Common myeloid progenitor, CD34-positive (primary cell): ENCODE measurements around the gene C1orf50.

Experiments used
- CTCF ChIA-PET: fragments of 350-600 bp; sonication (Branson Sonifier 250); formaldehyde crosslinking; loops from one replicate; lab custom pipeline; 2021; ENCODE audit warnings: antibody characterized with exemption; lab: Charles Lee
- POLR2A ChIA-PET: fragments of 350-600 bp; sonication (Branson Sonifier 250); formaldehyde crosslinking; loops from one replicate; lab custom pipeline; 2021; ENCODE audit warnings: antibody characterized with exemption; lab: Charles Lee
- DNase-seq, 3 donors: peaks; one replicate each; pipeline versions ENCODE4 v3.0.0 to v3.0.0-alpha.2; 2013
- H3K27ac ChIP-seq, 2 experiments: 1 replicate in 1 of 2; 2 replicates in 1 of 2; pipeline ENCODE4 v1.7.0; 2013; ENCODE audit warnings: inconsistent platforms in 2 of 2, low read length in 2 of 2, mild to moderate bottlenecking in 2 of 2, low read depth in 1 of 2, moderate library complexity in 1 of 2; ENCODE audit not compliant: severe bottlenecking in 2 of 2, insufficient read depth in 1 of 2, poor library complexity in 1 of 2
- H3K27me3 ChIP-seq, 5 experiments: replicated peaks in 2 of 5; 1 replicate in 3 of 5; 2 replicates in 2 of 5; pipeline versions ENCODE4 v1.6.1 to v1.7.0; 2013; ENCODE audit warnings: low read length in 4 of 5, mild to moderate bottlenecking in 2 of 5, moderate library complexity in 2 of 5, inconsistent platforms in 1 of 5; ENCODE audit not compliant: insufficient read depth in 5 of 5, control insufficient read depth in 4 of 5
- H3K36me3 ChIP-seq, 4 experiments: 1 replicate in 2 of 4; 2 replicates in 2 of 4; pipeline versions ENCODE4 v1.6.1 to v1.7.0; 2013; ENCODE audit warnings: low read length in 3 of 4, control low read depth in 1 of 4, mild to moderate bottlenecking in 1 of 4; ENCODE audit not compliant: control insufficient read depth in 4 of 4, insufficient read depth in 4 of 4
- H3K4me1 ChIP-seq, 4 experiments: 1 replicate in 3 of 4; 2 replicates in 1 of 4; pipeline versions ENCODE4 v1.6.1 to v1.7.1; 2013; ENCODE audit warnings: low read length in 3 of 4, mild to moderate bottlenecking in 3 of 4, control low read depth in 1 of 4, inconsistent platforms in 1 of 4, moderate library complexity in 1 of 4; ENCODE audit not compliant: control insufficient read depth in 4 of 4, insufficient read depth in 4 of 4; ENCODE audit errors: control extremely low read depth in 1 of 4
- H3K4me3 ChIP-seq, 7 experiments: 1 replicate in 4 of 7; 2 replicates in 3 of 7; pipeline versions ENCODE4 v1.5.1 to v1.7.0; 2013; ENCODE audit warnings: mild to moderate bottlenecking in 7 of 7, low read length in 6 of 7, moderate library complexity in 6 of 7, inconsistent platforms in 2 of 7, low read depth in 2 of 7, control low read depth in 1 of 7; ENCODE audit not compliant: insufficient read depth in 4 of 7, control insufficient read depth in 1 of 7; ENCODE audit errors: extremely low read depth in 1 of 7
- H3K9me3 ChIP-seq, 5 experiments: 1 replicate in 4 of 5; 2 replicates in 1 of 5; pipeline versions ENCODE4 v1.6.1 to v1.7.1; 2013; ENCODE audit warnings: low read length in 4 of 5, mild to moderate bottlenecking in 2 of 5, inconsistent platforms in 1 of 5, low read depth in 1 of 5, moderate library complexity in 1 of 5; ENCODE audit not compliant: control insufficient read depth in 4 of 5, insufficient read depth in 2 of 5; ENCODE audit errors: control extremely low read depth in 1 of 5
- WGBS: methylation state at CpG from one replicate; pipeline ENCODE4 v1.1.5; 2013; ENCODE audit not compliant: insufficient coverage; 5-methylcytosine and 5-hydroxymethylcytosine counted together

The C1orf50 gene

GRCh38 chr1:42744148-42744413 lies 23.0 kb upstream of the C1orf50 start:
- ChIA-PET CTCF (interaction anchor here (5.6 kb wide), 1 partner anchor 14 kb away, joined by 26 read pairs; no protein-coding TSS in a partner anchor), POLR2A (no interaction called here)

GRCh38 chr1:42745851-42746250 lies 21.2 kb upstream of the C1orf50 start:
- DNase-seq = no peak
- Histone ChIP-seq H3K9me3 (no peaks in the 10 kb centered on the region), H3K27ac (no peak overlapping the region), H3K4me1 (peaks cover 0 to 7% (median 0%) of the 10 kb centered on the region in 4 experiments), H3K36me3 (peaks cover 8 to 50% (median 31%) of the 10 kb centered on the region in 4 experiments), H3K27me3 (no peaks in the 10 kb centered on the region), H3K4me3 (no peak overlapping the region)
- WGBS = 95% methylated on average over 8 of the region's 8 CpGs
- POLR2A ChIA-PET = interaction anchor here (1.1 kb wide), 1 partner anchor 102 kb away, joined by 3 read pairs; no protein-coding TSS in a partner anchor
- CTCF ChIA-PET = interaction anchor here (0.9 to 5.6 kb wide), 10 partner anchors 12 to 404 kb away, joined by 3 to 26 read pairs (median 4); partner anchors contain the start of gene YBX1

More at GRCh38 chr1:42744148-42744413, 23.0 kb upstream of the C1orf50 start:
- H3K4me1 ChIP-seq = peaks cover 0 to 4% (median 1%) of the 10 kb centered on the region in 4 experiments
- H3K9me3 ChIP-seq = no peaks in the 10 kb centered on the region
- no peak overlapping the region for H3K27ac ChIP-seq
- peaks cover 3 to 37% (median 23%) of the 10 kb centered on the region in 4 experiments for H3K36me3 ChIP-seq
- no peak overlapping the region for H3K4me3 ChIP-seq
- 92% methylated on average over 6 of the region's 9 CpGs for WGBS
- DNase-seq = no peak
- no peaks in the 10 kb centered on the region for H3K27me3 ChIP-seq

- H3K4me3 ChIP-seq = no peak overlapping the region
- 96% methylated on average over 11 of the region's 12 CpGs for WGBS
- H3K27ac ChIP-seq = no peak overlapping the region
- ChIA-PET POLR2A (interaction anchor here (0.6 kb wide), 1 partner anchor 489 kb away, joined by 3 read pairs; no protein-coding TSS in a partner anchor), CTCF (interaction anchor here (0.9 to 5.6 kb wide), 19 partner anchors 9 to 560 kb away, joined by 3 to 26 read pairs (median 5); partner anchors contain the start of gene P3H1)
- no peaks in the 10 kb centered on the region for H3K9me3 ChIP-seq
- no peak for DNase-seq
- no peaks in the 10 kb centered on the region for H3K27me3 ChIP-seq
- H3K4me1 ChIP-seq = peaks cover 0 to 7% (median 0%) of the 10 kb centered on the region in 4 experiments
- peaks cover 8 to 51% (median 32%) of the 10 kb centered on the region in 4 experiments for H3K36me3 ChIP-seq
Measured at GRCh38 chr1:42746436-42747105, 20.5 kb upstream of the C1orf50 start.

GRCh38 chr1:42747125-42747524 lies 19.9 kb upstream of the C1orf50 start:
- ChIA-PET POLR2A (interaction anchor here (0.6 kb wide), 1 partner anchor 489 kb away, joined by 3 read pairs; no protein-coding TSS in a partner anchor), CTCF (interaction anchor here (0.9 to 5.6 kb wide), 19 partner anchors 9 to 561 kb away, joined by 3 to 26 read pairs (median 5); partner anchors contain the start of gene P3H1)
- Histone ChIP-seq H3K27ac (no peak overlapping the region), H3K27me3 (no peaks in the 10 kb centered on the region), H3K4me1 (peaks cover 0 to 7% (median 0%) of the 10 kb centered on the region in 4 experiments), H3K4me3 (no peak overlapping the region), H3K9me3 (peaks cover 0 to 4% (median 1%) of the 10 kb centered on the region in 5 experiments), H3K36me3 (peaks cover 8 to 56% (median 37%) of the 10 kb centered on the region in 4 experiments)
- peak in 2 of 3 donors; percentile 59 to 69 for DNase-seq
- WGBS = 59% methylated on average over 12 of the region's 14 CpGs

- POLR2A ChIA-PET = no interaction called here
- peaks cover 10 to 65% (median 45%) of the 10 kb centered on the region in 4 experiments for H3K36me3 ChIP-seq
Measured at GRCh38 chr1:42748021-42748420, 19.0 kb upstream of the C1orf50 start.

GRCh38 chr1:42748461-42749410 lies 18.3 kb upstream of the C1orf50 start:
- ChIA-PET POLR2A (no interaction called here), CTCF (interaction anchor here (0.6 to 3.6 kb wide), 11 partner anchors 9 to 599 kb away, joined by 3 to 15 read pairs (median 4); no protein-coding TSS in a partner anchor)
- Histone ChIP-seq H3K36me3 (peaks cover 10 to 71% (median 49%) of the 10 kb centered on the region in 4 experiments), H3K27me3 (no peaks in the 10 kb centered on the region), H3K4me3 (no peak overlapping the region), H3K4me1 (peaks cover 0 to 7% (median 0%) of the 10 kb centered on the region in 4 experiments), H3K9me3 (peaks cover 0 to 4% (median 2%) of the 10 kb centered on the region in 5 experiments), H3K27ac (no peak overlapping the region)
- WGBS = 90% methylated on average over 14 of the region's 14 CpGs
- no peak for DNase-seq

More at GRCh38 chr1:42748021-42748420, 19.0 kb upstream of the C1orf50 start:
- no peak overlapping the region for H3K27ac ChIP-seq
- H3K4me3 ChIP-seq = no peak overlapping the region
- peaks cover 0 to 7% (median 0%) of the 10 kb centered on the region in 4 experiments for H3K4me1 ChIP-seq
- DNase-seq = no peak
- peaks cover 0 to 4% (median 2%) of the 10 kb centered on the region in 5 experiments for H3K9me3 ChIP-seq
- CTCF ChIA-PET = interaction anchor here (0.6 to 5.6 kb wide), 9 partner anchors 10 to 194 kb away, joined by 3 to 26 read pairs (median 5); partner anchors contain the start of gene P3H1
- no peaks in the 10 kb centered on the region for H3K27me3 ChIP-seq
- WGBS = 88% methylated on average over 8 of the region's 10 CpGs
